H9 (cell line): Measurements from ENCODE around the gene CDHR2. TPM values are rescaled to one million over a fixed set of nuclear protein-coding genes. Genes with fewer than 3 reads are reported as not detected.

Source experiments
- DNase-seq: peaks from one replicate; pipeline ENCODE4 v3.0.0-alpha.2; 2017
- H2AFZ ChIP-seq: one replicate; pipeline ENCODE4 v1.6.1; 2013; ENCODE audit warnings: mild to moderate bottlenecking, low read length, control low read depth, moderate library complexity
- H2AK5ac ChIP-seq: 2 replicates; pipeline ENCODE4 v1.6.1; 2013; ENCODE audit warnings: low read length, control low read depth, mixed read lengths; ENCODE audit not compliant: insufficient read length
- H2BK120ac ChIP-seq: one replicate; pipeline ENCODE4 v1.6.1; 2013; ENCODE audit warnings: low read depth, mild to moderate bottlenecking, low read length, control low read depth, inconsistent platforms; ENCODE audit not compliant: poor library complexity, severe bottlenecking
- H2BK12ac ChIP-seq: 2 replicates; pipeline ENCODE4 v1.6.1; 2013; ENCODE audit warnings: low read length, control low read depth, mixed read lengths, low read depth; ENCODE audit not compliant: insufficient read length
- H2BK15ac ChIP-seq: 2 replicates; pipeline ENCODE4 v1.6.1; 2013; ENCODE audit warnings: low read depth, low read length, control low read depth
- H2BK20ac ChIP-seq: one replicate; pipeline ENCODE4 v1.6.1; 2013; ENCODE audit warnings: low read depth, mild to moderate bottlenecking, low read length, control low read depth, inconsistent platforms; ENCODE audit not compliant: poor library complexity, severe bottlenecking
- H2BK5ac ChIP-seq: 2 replicates; pipeline ENCODE4 v1.6.1; 2013; ENCODE audit warnings: low read length, control low read depth, mixed read lengths; ENCODE audit not compliant: insufficient read length
- H3K14ac ChIP-seq: 2 replicates; pipeline ENCODE4 v1.6.1; 2013; ENCODE audit warnings: low read length, control low read depth; ENCODE audit not compliant: insufficient read depth
- H3K18ac ChIP-seq: 2 replicates; pipeline ENCODE4 v1.6.1; 2013; ENCODE audit warnings: low read depth, mild to moderate bottlenecking, mixed read lengths, low read length, control low read depth; ENCODE audit not compliant: insufficient read length
- H3K23ac ChIP-seq: 2 replicates; pipeline ENCODE4 v1.6.1; 2013; ENCODE audit warnings: low read length, control low read depth, mixed read lengths, low read depth; ENCODE audit not compliant: insufficient read length
- H3K23me2 ChIP-seq: 2 replicates; pipeline ENCODE4 v1.6.1; 2013; ENCODE audit warnings: low read depth, mild to moderate bottlenecking, mixed read lengths, low read length, control low read depth; ENCODE audit not compliant: insufficient read length, poor library complexity, severe bottlenecking
- H3K27ac ChIP-seq: 2 replicates; pipeline ENCODE4 v1.5.1; 2013; ENCODE audit warnings: low read length, control low read depth, mixed read lengths, low read depth; ENCODE audit not compliant: insufficient read length
- H3K27me3 ChIP-seq: 2 replicates; pipeline ENCODE4 v1.6.1; 2013; ENCODE audit warnings: low read length, control low read depth, inconsistent platforms; ENCODE audit not compliant: insufficient read depth
- H3K4ac ChIP-seq: 2 replicates; pipeline ENCODE4 v1.6.1; 2013; ENCODE audit warnings: low read depth, mild to moderate bottlenecking, control low read depth, inconsistent platforms, low read length, moderate library complexity
- H3K4me1 ChIP-seq: 2 replicates; pipeline ENCODE4 v1.6.1; 2013; ENCODE audit warnings: low read length, control low read depth, inconsistent platforms; ENCODE audit not compliant: insufficient read depth
- H3K4me2 ChIP-seq: 2 replicates; pipeline ENCODE4 v1.6.1; 2013; ENCODE audit warnings: low read length, control low read depth, mixed read lengths; ENCODE audit not compliant: insufficient read length, insufficient read depth
- H3K56ac ChIP-seq: 2 replicates; pipeline ENCODE4 v1.6.1; 2013; ENCODE audit warnings: low read depth, mild to moderate bottlenecking, mixed read lengths, low read length, control low read depth; ENCODE audit not compliant: insufficient read length
- H3K79me1 ChIP-seq: 2 replicates; pipeline ENCODE4 v1.6.1; 2013; ENCODE audit warnings: low read depth, mild to moderate bottlenecking, moderate library complexity, low read length, control low read depth, inconsistent platforms; ENCODE audit not compliant: insufficient read depth, poor library complexity, severe bottlenecking
- H3K79me2 ChIP-seq: 2 replicates; pipeline ENCODE4 v1.6.1; 2013; ENCODE audit warnings: low read length, control low read depth, inconsistent platforms; ENCODE audit not compliant: insufficient read depth
- H3K9ac ChIP-seq: 2 replicates; pipeline ENCODE4 v1.6.1; 2013; ENCODE audit warnings: low read length, control low read depth, mixed read lengths; ENCODE audit not compliant: insufficient read length; ENCODE audit errors: extremely low read depth
- H3K9me3 ChIP-seq: one replicate; pipeline ENCODE4 v1.6.1; 2013; ENCODE audit warnings: low read depth, low read length, inconsistent platforms; ENCODE audit not compliant: control insufficient read depth
- H3T11ph ChIP-seq: one replicate; pipeline ENCODE4 v1.6.1; 2013; ENCODE audit warnings: mild to moderate bottlenecking, low read length, control low read depth, inconsistent platforms
- H4K20me1 ChIP-seq: one replicate; pipeline ENCODE4 v1.6.1; 2013; ENCODE audit not compliant: control insufficient read depth, insufficient read length, insufficient read depth
- H4K5ac ChIP-seq: 2 replicates; pipeline ENCODE4 v1.6.1; 2013; ENCODE audit warnings: low read depth, mild to moderate bottlenecking, mixed read lengths, low read length, control low read depth; ENCODE audit not compliant: insufficient read length
- H4K8ac ChIP-seq: replicated peaks from 2 replicates; pipeline ENCODE4 v1.6.1; 2013; ENCODE audit warnings: low read length, control low read depth, mixed read lengths, low read depth; ENCODE audit not compliant: insufficient read length
- H4K91ac ChIP-seq: 2 replicates; pipeline ENCODE4 v1.6.1; 2013; ENCODE audit warnings: low read depth, mild to moderate bottlenecking, moderate library complexity, mixed read lengths, low read length, control low read depth; ENCODE audit not compliant: insufficient read length
- H3K27ac Mint-ChIP-seq, 3 experiments: 2 replicates in 2 of 3; 3 replicates in 1 of 3; pipeline ENCODE4 v1.8.0; 2020 to 2021; ENCODE audit warnings: mixed read lengths in 3 of 3, mild to moderate bottlenecking in 1 of 3, moderate library complexity in 1 of 3
- H3K27me3 Mint-ChIP-seq: 2 replicates; pipeline ENCODE4 v1.8.0; 2021; ENCODE audit warnings: low read depth, mild to moderate bottlenecking, moderate library complexity, mixed read lengths
- H3K36me3 Mint-ChIP-seq, 3 experiments: 2 replicates in 2 of 3; 3 replicates in 1 of 3; pipeline ENCODE4 v1.8.0; 2020 to 2021; ENCODE audit warnings: low read depth in 3 of 3, mixed read lengths in 3 of 3; ENCODE audit not compliant: insufficient read depth in 1 of 3
- H3K4me1 Mint-ChIP-seq, 2 experiments: 2 replicates each; pipeline ENCODE4 v1.8.0; 2020; ENCODE audit warnings: mixed read lengths in 2 of 2
- H3K4me3 Mint-ChIP-seq, 2 experiments: 2 replicates in 1 of 2; 3 replicates in 1 of 2; pipeline ENCODE4 v1.8.0; 2020 to 2021; ENCODE audit warnings: mild to moderate bottlenecking in 2 of 2, mixed read lengths in 2 of 2, moderate library complexity in 1 of 2
- H3K9me3 Mint-ChIP-seq, 2 experiments: 2 replicates in 1 of 2; 3 replicates in 1 of 2; pipeline ENCODE4 v1.8.0; 2020; ENCODE audit warnings: mild to moderate bottlenecking in 2 of 2, mixed read lengths in 2 of 2, moderate library complexity in 1 of 2
- CTCF ChIP-seq: fragments of 200-600 bp; sonication (generic); conservative IDR thresholded peaks from 3 replicates; pipeline ENCODE4 v1.8.0; 2021; ENCODE audit warnings: antibody characterized with exemption, mild to moderate bottlenecking
- WGBS: extraction: QIAGEN DNeasy Blood & Tissue Kit; methylation state at CpG from one replicate; pipeline ENCODE4 v1.1.7; 2013; ENCODE audit warnings: missing lambda C conversion rate, low lambda C conversion rate, mixed read lengths; ENCODE audit not compliant: insufficient read length; ENCODE audit errors: extremely low coverage; 5-methylcytosine and 5-hydroxymethylcytosine counted together
- total RNA-seq: library from RNA; stranded (reverse); gene quantifications from 2 replicates; pipeline ENCODE4 v1.2.1, GENCODE V29; 2021

Gene CDHR2
- total RNA-seq, 1 experiment from 2014 or later, result 0.90 TPM

GRCh38 chr5:176535664-176536131 is 13.4 kb upstream of the CDHR2 start:
- Histone ChIP-seq H2BK15ac (no peak overlapping the region), H4K8ac (no peak overlapping the region), H3K9me3 (no peaks in the 10 kb centered on the region), H3K23ac (no peak overlapping the region), H2AK5ac (peak overlapping the region; percentile 57), H3K4me1 (peaks cover 5% of the 10 kb centered on the region; the same call in 1 of the 2 replicates), H3K27ac (no peak overlapping the region), H3K4me2 (peak overlapping the region; percentile 44), H2BK120ac (peak overlapping the region; percentile 93), H3T11ph (no peak overlapping the region), H2BK5ac (peak overlapping the region; percentile 56), H3K79me1 (peaks cover 3% of the 10 kb centered on the region), H2BK20ac (no peak overlapping the region), H3K4ac (peak overlapping the region; percentile 98), H3K56ac (no peak overlapping the region), H2AFZ (no peak overlapping the region), H2BK12ac (no peak overlapping the region), H4K91ac (peak overlapping the region; percentile 99), H3K23me2 (peaks cover 11% of the 10 kb centered on the region), H4K5ac (peak overlapping the region; percentile 89), H4K20me1 (peaks cover 2% of the 10 kb centered on the region), H3K79me2 (peaks cover 38% of the 10 kb centered on the region), H3K27me3 (no peaks in the 10 kb centered on the region), H3K14ac (peak overlapping the region; percentile 94), H3K9ac (peak overlapping the region; percentile 97), H3K18ac (peak overlapping the region; percentile 98)
- peak overlapping the region; percentile 92 to 99 for H3K4me3 Mint-ChIP-seq
- TF ChIP-seq CTCF, result no peak
- H3K4me1 Mint-ChIP-seq, result peaks cover 47 to 51% of the 10 kb centered on the region in 2 experiments
- H3K27me3 Mint-ChIP-seq, result peaks cover 1% of the 10 kb centered on the region; the same call in 1 of the 2 replicates
- DNase-seq, result no peak
- no CpG with 5 or more reads among the region's 9 CpGs for WGBS
- peak overlapping the region; percentile 96 to 99 (median 98) for H3K27ac Mint-ChIP-seq
- peaks cover 18 to 44% (median 42%) of the 10 kb centered on the region in 3 experiments for H3K36me3 Mint-ChIP-seq
- H3K9me3 Mint-ChIP-seq, result no peaks in the 10 kb centered on the region
